GM12878 (cell line): ENCODE measurements around the gene XPO6. TPM values are rescaled to one million over a fixed set of nuclear protein-coding genes. Genes with fewer than 3 reads are reported as not detected.

ENCODE experiments used
- ATAC-seq: fragments of 200-7000 bp; cut with Tn5 transposase; 3 replicates; pipeline ENCODE4 v1.9.1; 2020; ENCODE audit warnings: mild to moderate bottlenecking, moderate library complexity
- BruUV-seq: library from RNA; stranded (reverse); fragments of 400-500 nt; replicated peaks from 2 replicates; lab custom pipeline; 2021; lab: Mats Ljungman, UMichigan
- CTCF ChIA-PET: fragments of 300-600 bp; sonication (Branson Sonifier 250); formaldehyde crosslinking; extraction: SDS; loops from one replicate; lab custom pipeline; 2021; ENCODE audit warnings: inconsistent platforms; lab: Yijun Ruan, JAX
- POLR2A ChIA-PET: fragments of 350-600 bp; formaldehyde crosslinking; extraction: SDS; loops from one replicate; lab custom pipeline; 2021; ENCODE audit warnings: inconsistent platforms; lab: Charles Lee
- RAD21 ChIA-PET: fragments of 300-600 bp; sonication (Branson Sonifier 250); formaldehyde crosslinking; loops from one replicate; lab custom pipeline; 2023; ENCODE audit warnings: antibody characterized with exemption; ENCODE audit not compliant: unreplicated experiment; lab: Charles Lee
- SMC1A ChIA-PET: fragments of 300-600 bp; sonication (Branson Sonifier 250); formaldehyde crosslinking; loops from one replicate; lab custom pipeline; 2023; ENCODE audit not compliant: unreplicated experiment, uncharacterized antibody; lab: Charles Lee
- DNase-seq: peaks from one replicate; pipeline ENCODE4 v3.0.0-alpha.2; 2011; ENCODE audit warnings: low read depth, low spot score
- FAIRE-seq: peaks from 3 replicates; lab custom pipeline; 2011; peaks lifted over from hg19 to GRCh38; lab: Jason Lieb, UNC
- H2AFZ ChIP-seq: 2 replicates; pipeline ENCODE4 v1.6.0; 2011; ENCODE audit warnings: low read depth, low read length, control low read depth; ENCODE audit not compliant: control insufficient read depth
- H3K27ac ChIP-seq: 2 replicates; pipeline ENCODE4 v1.5.1; 2011; ENCODE audit warnings: control low read depth; ENCODE audit not compliant: control insufficient read depth, insufficient read depth
- H3K27me3 ChIP-seq, 2 experiments: replicated peaks in 1 of 2; 2 replicates each; pipeline versions ENCODE4 v1.6.0 to v1.6.1; 2011; ENCODE audit warnings: low read length in 1 of 2; ENCODE audit not compliant: control insufficient read depth in 2 of 2, insufficient read depth in 2 of 2
- H3K36me3 ChIP-seq, 2 experiments: 2 replicates each; pipeline ENCODE4 v1.5.1; 2011; ENCODE audit warnings: low read length in 1 of 2; ENCODE audit not compliant: control insufficient read depth in 2 of 2, insufficient read depth in 2 of 2
- H3K4me1 ChIP-seq: 2 replicates; pipeline ENCODE4 v1.6.1; 2011; ENCODE audit warnings: mild to moderate bottlenecking, low read length, moderate library complexity, mixed read lengths; ENCODE audit not compliant: control insufficient read depth, insufficient read depth
- H3K4me2 ChIP-seq: 2 replicates; pipeline ENCODE4 v1.6.0; 2011; ENCODE audit warnings: control low read depth; ENCODE audit not compliant: control insufficient read depth, insufficient read depth
- H3K4me3 ChIP-seq: fragments of 200-600 bp; sonication (generic); 2 replicates; pipeline ENCODE4 v1.5.1; 2016
- H3K79me2 ChIP-seq: 2 replicates; pipeline ENCODE4 v1.6.0; 2011; ENCODE audit warnings: low read length; ENCODE audit not compliant: control insufficient read depth, insufficient read depth
- H3K9ac ChIP-seq: 2 replicates; pipeline ENCODE4 v1.8.0; 2011; ENCODE audit warnings: low read length, control low read depth, mixed read lengths; ENCODE audit not compliant: control insufficient read depth, insufficient read depth
- H3K9me3 ChIP-seq: replicated peaks from 3 replicates; pipeline ENCODE4 v1.5.1; 2011; ENCODE audit warnings: mild to moderate bottlenecking, low read length; ENCODE audit not compliant: control insufficient read depth, insufficient read depth
- H4K20me1 ChIP-seq: 2 replicates; pipeline ENCODE4 v1.6.0; 2011; ENCODE audit not compliant: control insufficient read depth, insufficient read depth
- BCL11A ChIP-seq: IDR thresholded peaks from 2 replicates; pipeline ENCODE4 v1.6.1; 2011; ENCODE audit warnings: low read depth, low read length
- EGR1 ChIP-seq, 2 experiments: IDR thresholded peaks; 1 replicate in 1 of 2; 2 replicates in 1 of 2; pipeline ENCODE4 v1.6.1; 2011 to 2012; ENCODE audit warnings: low read depth in 2 of 2, low read length in 2 of 2, borderline replicate concordance in 1 of 2, mild to moderate bottlenecking in 1 of 2, moderate library complexity in 1 of 2
- MEF2B ChIP-seq: fragments of 450-650 bp; IDR thresholded peaks from 2 replicates; pipeline ENCODE4 v1.6.1; 2018; ENCODE audit warnings: mild to moderate bottlenecking, moderate library complexity; ENCODE audit not compliant: partially characterized antibody, poor library complexity, severe bottlenecking
- NFIC ChIP-seq: IDR thresholded peaks from 2 replicates; pipeline ENCODE4 v1.6.1; 2012; ENCODE audit warnings: low read depth, mild to moderate bottlenecking, inconsistent platforms, low read length, moderate library complexity
- NR2F1 ChIP-seq: fragments of 450-650 bp; conservative IDR thresholded peaks from 2 replicates; pipeline ENCODE4 v1.6.1; 2017; ENCODE audit warnings: mild to moderate bottlenecking
- POLR2AphosphoS2 ChIP-seq: IDR thresholded peaks from 2 replicates; pipeline ENCODE4 v1.6.1; 2011; ENCODE audit warnings: low read depth, mild to moderate bottlenecking, low read length, improper control_type of control experiment, moderate library complexity
- SP1 ChIP-seq: IDR thresholded peaks from one replicate; pipeline ENCODE4 v1.6.1; 2011; ENCODE audit warnings: low read depth, low read length
- TARDBP ChIP-seq: IDR thresholded peaks from 2 replicates; pipeline ENCODE4 v1.6.1; 2016; ENCODE audit warnings: borderline replicate concordance
- ZNF687 ChIP-seq: fragments of 450-650 bp; IDR thresholded peaks from 2 replicates; pipeline ENCODE4 v1.6.1; 2017; ENCODE audit warnings: mild to moderate bottlenecking, moderate library complexity
- WGBS: methylation state at CpG from one replicate; pipeline ENCODE4 v1.1.6; 2016; ENCODE audit warnings: low lambda C conversion rate; ENCODE audit not compliant: insufficient replicate concordance, insufficient coverage; ENCODE audit errors: missing lambda C conversion rate; 5-methylcytosine and 5-hydroxymethylcytosine counted together
- in situ Hi-C: fragments of 300-500 bp; cut with MboI; formaldehyde crosslinking; loops from 9 replicates; pipeline ENCODE4 v1.14.3; 2018; ENCODE audit warnings: mixed read lengths
- intact Hi-C: fragments of 100-400 bp; cut with micrococcal nuclease; formaldehyde crosslinking; loops from one replicate; pipeline ENCODE4 v1.14.2; 2022; ENCODE audit not compliant: unreplicated experiment
- polyA plus RNA-seq, 11 experiments: library from polyadenylated mRNA; depleted of rRNA in 4 of 11; unstranded in 6 of 11; stranded (reverse) in 5 of 11; fragments of >200 nt; fragmentation: Nextera tagmentation in 4 of 11; fragmentation: Illumina TruSeq in 1 of 11; extraction: Ambion mirVana in 4 of 11; extraction: Trizol in 1 of 11; gene quantifications; 1 replicate in 1 of 11; 2 replicates in 10 of 11; pipeline versions ENCODE4 v1.2.1 to v1.2.3, GENCODE V29; 2011 to 2016; ENCODE audit warnings: inconsistent platforms in 2 of 11, missing spikeins in 2 of 11, low read depth in 1 of 11
- total RNA-seq, 4 experiments: library from RNA; depleted of rRNA in 3 of 4; stranded (reverse); fragments of >200 nt in 3 of 4; fragmentation: Illumina TruSeq in 1 of 4; extraction: Trizol in 1 of 4; gene quantifications; 2 replicates each; pipeline versions ENCODE4 v1.2.1 to v1.2.3, GENCODE V29; 2013 to 2021
- TF ChIP-seq, protein P1 (sequence below): IDR thresholded peaks from 2 replicates; pipeline ENCODE4 v1.6.1; 2011; ENCODE audit warnings: low read depth, low read length, improper control_type of control experiment, borderline replicate concordance

The XPO6 gene
- total and polyA plus RNA-seq, 10 of the 15 experiments (the other 5 are each of a cell fraction or from before 2014, with no cell fraction given): 9.9 to 246 (median 110) TPM

- H3K4me1 ChIP-seq: peaks cover 30% of the 10 kb centered on the region
- no TSS peak for BruUV-seq
- H4K20me1 ChIP-seq: no peaks in the 10 kb centered on the region
- WGBS: 96% methylated on average over 5 of the region's 5 CpGs
- peaks cover 86% of the 10 kb centered on the region for H3K79me2 ChIP-seq
- CTCF ChIA-PET: interaction anchor here (0.7 to 1.3 kb wide), 7 partner anchors 8 to 56 kb away, joined by 3 to 4 read pairs (median 3); no protein-coding TSS in a partner anchor
- FAIRE-seq (no peak), ATAC-seq (no peak)
- H3K9ac ChIP-seq: no peak overlapping the region
- peaks cover 2 to 21% of the 10 kb centered on the region in 2 experiments for H3K36me3 ChIP-seq
- H3K9me3 ChIP-seq: no peaks in the 10 kb centered on the region
- H3K4me3 ChIP-seq: no peak overlapping the region
- TF ChIP-seq POLR2AphosphoS2 (no peak), SP1 (no peak), BCL11A (no peak)
- TF ChIP-seq, all 136 proteins: peak for 0
- ChIA-PET SMC1A (interaction anchor here (0.6 to 2.8 kb wide), 10 partner anchors 8 to 21 kb away, joined by 3 to 12 read pairs (median 4); no protein-coding TSS in a partner anchor), POLR2A (interaction anchor here (0.9 to 1.6 kb wide), 2 partner anchors 8 to 14 kb away, joined by 7 read pairs; no protein-coding TSS in a partner anchor), RAD21 (interaction anchor here (0.7 to 1.4 kb wide), 3 partner anchors 8 to 21 kb away, joined by 3 to 8 read pairs (median 3); no protein-coding TSS in a partner anchor)
- no peak overlapping the region for H2AFZ ChIP-seq
- no peaks in the 10 kb centered on the region for H3K27me3 ChIP-seq
- intact Hi-C loops (no loop called here), in situ Hi-C loops (no loop called here)
- DNase-seq: no peak
- H3K4me2 ChIP-seq: 0 out of 2 replicates have a peak overlapping the region, but pooled peaks have one; percentile 23
- H3K27ac ChIP-seq: no peak overlapping the region
These were observed 15.3 kb downstream of the XPO6 start for GRCh38 chr16:28196387-28196987.

DNA sequence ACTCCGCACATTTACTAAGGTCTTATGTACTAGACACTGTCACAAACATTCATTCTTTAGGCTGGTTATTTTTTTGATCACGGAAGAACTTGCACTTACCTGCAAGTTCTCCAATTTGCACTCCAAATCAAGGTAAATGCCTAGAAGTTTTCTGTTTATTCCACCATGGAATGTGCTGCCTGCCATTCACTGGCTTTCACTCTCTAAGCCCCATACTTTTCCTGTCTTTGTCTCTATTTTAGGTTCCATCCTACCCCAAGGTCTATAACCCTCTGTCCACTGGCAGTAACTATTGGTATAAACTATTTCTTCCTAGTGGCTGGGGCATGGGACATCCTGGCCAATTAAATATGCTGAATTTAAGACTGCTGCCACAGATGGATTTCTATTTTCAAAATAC lies 15.9 kb downstream of the XPO6 start:
- CTCF ChIA-PET: interaction anchor here (0.7 to 5.2 kb wide), 2 partner anchors 14 to 15 kb away, joined by 3 to 91 read pairs; partner anchors contain the start of gene XPO6
- no peak for TF ChIP-seq NFIC
- no peak for TF ChIP-seq TARDBP
- TF ChIP-seq MEF2B: no peak
- no peak for TF ChIP-seq ZNF687
- TF ChIP-seq, protein P1, sequence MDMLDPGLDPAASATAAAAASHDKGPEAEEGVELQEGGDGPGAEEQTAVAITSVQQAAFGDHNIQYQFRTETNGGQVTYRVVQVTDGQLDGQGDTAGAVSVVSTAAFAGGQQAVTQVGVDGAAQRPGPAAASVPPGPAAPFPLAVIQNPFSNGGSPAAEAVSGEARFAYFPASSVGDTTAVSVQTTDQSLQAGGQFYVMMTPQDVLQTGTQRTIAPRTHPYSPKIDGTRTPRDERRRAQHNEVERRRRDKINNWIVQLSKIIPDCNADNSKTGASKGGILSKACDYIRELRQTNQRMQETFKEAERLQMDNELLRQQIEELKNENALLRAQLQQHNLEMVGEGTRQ: no peak
- no peak for TF ChIP-seq NR2F1
- no peak for TF ChIP-seq EGR1 (IDR thresholded peaks at IDR 0.05; ENCODE audit: borderline replicate concordance in 1 of 2, low read depth in 2 of 2, low read length in 2 of 2)

More for the DNA sequence above, 15.9 kb downstream of the XPO6 start:
- BruUV-seq: no TSS peak
- H3K9me3 ChIP-seq: no peaks in the 10 kb centered on the region
- RAD21 ChIA-PET: interaction anchor here (11.0 kb wide), 1 partner anchor 12 kb away, joined by 192 read pairs; the partner anchor contains the start of gene XPO6
- H3K36me3 ChIP-seq: peaks cover 2 to 21% of the 10 kb centered on the region in 2 experiments
- H3K4me3 ChIP-seq: no peak overlapping the region
- H3K27ac ChIP-seq: no peak overlapping the region
- WGBS: 100% methylated on average over 2 of the region's 2 CpGs
- POLR2A ChIA-PET: interaction anchor here (3.3 kb wide), 1 partner anchor 15 kb away, joined by 19 read pairs; no protein-coding TSS in a partner anchor
- no peaks in the 10 kb centered on the region for H4K20me1 ChIP-seq
- no peak overlapping the region for H3K9ac ChIP-seq
- intact Hi-C loops (no loop called here), in situ Hi-C loops (no loop called here)
- FAIRE-seq: no peak
- peaks cover 86% of the 10 kb centered on the region for H3K79me2 ChIP-seq
- H3K27me3 ChIP-seq: no peaks in the 10 kb centered on the region
- H3K4me1 ChIP-seq: peaks cover 30% of the 10 kb centered on the region
- no peak for ATAC-seq
- H2AFZ ChIP-seq: no peak overlapping the region
- no peak overlapping the region for H3K4me2 ChIP-seq
- SMC1A ChIA-PET: interaction anchor here (2.1 to 15.4 kb wide), 3 partner anchors 14 to 19 kb away, joined by 7 to 272 read pairs (median 11); partner anchors contain the start of gene XPO6
- DNase-seq: no peak
